Tongue (tissue), 1 donor: ENCODE data around the gene MSN. TPM values are rescaled to one million over a fixed set of nuclear protein-coding genes. Genes with fewer than 3 reads are reported as not detected.

ENCODE experiments used
- total RNA-seq: library from RNA; depleted of rRNA; stranded (reverse); fragments of >200 nt; gene quantifications from one replicate; pipeline ENCODE4 v1.2.3, GENCODE V29; 2014

The MSN gene
- total RNA-seq, 1 donor from 2014 or later = 101 TPM

Other genes with a start within 250 kb of the MSN start
- 17.0 TPM for gene LAS1L, start 132.9 kb upstream of the MSN start, total RNA-seq